ENCODE results near the gene LAMB4. TPM values are rescaled to one million over a fixed set of nuclear protein-coding genes. Genes with fewer than 3 reads are reported as not detected.

The LAMB4 gene
- total RNA-seq, 4 donors from 2014 or later, result 2.0 to 28.2 (median 8.8) TPM

GRCh38 chr7:108146070-108146842 lies 16.1 kb upstream of the LAMB4 start:
- H3K9me3 ChIP-seq, result no peaks in the 10 kb centered on the region
- no peak overlapping the region for H3K27ac ChIP-seq
- intact Hi-C loops (cut with DNase I), result loop anchor here (2.0 kb wide), 1 partner anchor 31 kb away; no protein-coding TSS in a partner anchor
- peaks cover 0 to 3% (median 0%) of the 10 kb centered on the region in 4 donors for H3K27me3 ChIP-seq
- peaks cover 3 to 18% (median 6%) of the 10 kb centered on the region in 3 donors for H3K4me1 ChIP-seq
- H3K36me3 ChIP-seq, result no peaks in the 10 kb centered on the region
- TF ChIP-seq POLR2A (IDR thresholded peaks at IDR 0.05), result no peak
- TF ChIP-seq, protein P1, sequence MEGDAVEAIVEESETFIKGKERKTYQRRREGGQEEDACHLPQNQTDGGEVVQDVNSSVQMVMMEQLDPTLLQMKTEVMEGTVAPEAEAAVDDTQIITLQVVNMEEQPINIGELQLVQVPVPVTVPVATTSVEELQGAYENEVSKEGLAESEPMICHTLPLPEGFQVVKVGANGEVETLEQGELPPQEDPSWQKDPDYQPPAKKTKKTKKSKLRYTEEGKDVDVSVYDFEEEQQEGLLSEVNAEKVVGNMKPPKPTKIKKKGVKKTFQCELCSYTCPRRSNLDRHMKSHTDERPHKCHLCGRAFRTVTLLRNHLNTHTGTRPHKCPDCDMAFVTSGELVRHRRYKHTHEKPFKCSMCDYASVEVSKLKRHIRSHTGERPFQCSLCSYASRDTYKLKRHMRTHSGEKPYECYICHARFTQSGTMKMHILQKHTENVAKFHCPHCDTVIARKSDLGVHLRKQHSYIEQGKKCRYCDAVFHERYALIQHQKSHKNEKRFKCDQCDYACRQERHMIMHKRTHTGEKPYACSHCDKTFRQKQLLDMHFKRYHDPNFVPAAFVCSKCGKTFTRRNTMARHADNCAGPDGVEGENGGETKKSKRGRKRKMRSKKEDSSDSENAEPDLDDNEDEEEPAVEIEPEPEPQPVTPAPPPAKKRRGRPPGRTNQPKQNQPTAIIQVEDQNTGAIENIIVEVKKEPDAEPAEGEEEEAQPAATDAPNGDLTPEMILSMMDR (IDR thresholded peaks at IDR 0.05), result peak; percentile 80 to 92 (median 88)
- no peak for DNase-seq
- 9 to 11% methylated on average over 9 to 11 of the region's 12 CpGs for WGBS, 2 donors
- peak overlapping the region in 2 of 4 donors; percentile 3 to 37 for H3K4me3 ChIP-seq

- Histone ChIP-seq H3K36me3 (no peaks in the 10 kb centered on the region), H3K4me3 (no peak overlapping the region), H3K9me3 (no peaks in the 10 kb centered on the region), H3K27ac (peak overlapping the region in 1 of 4 donors; percentile 35), H3K4me1 (peaks cover 3 to 27% (median 6%) of the 10 kb centered on the region in 3 donors), H3K27me3 (peaks cover 0 to 3% (median 0%) of the 10 kb centered on the region in 4 donors)
- no peak for TF ChIP-seq POLR2A (IDR thresholded peaks at IDR 0.05)
- TF ChIP-seq, protein P1 (IDR thresholded peaks at IDR 0.05), result no peak
- no peak for DNase-seq
- WGBS, 2 donors, result 57 to 69% methylated on average over 7 to 8 of the region's 8 CpGs
- intact Hi-C loops (cut with DNase I), result no loop called here
Measured at GRCh38 chr7:108145401-108145800, 15.2 kb upstream of the LAMB4 start.

- 45 to 50% methylated on average over 3 of the region's 3 CpGs for WGBS, 2 donors
- TF ChIP-seq POLR2A (IDR thresholded peaks at IDR 0.05), result no peak
- TF ChIP-seq, protein P1 (IDR thresholded peaks at IDR 0.05), result no peak
- no peaks in the 10 kb centered on the region for H3K36me3 ChIP-seq
- peaks cover 0 to 3% (median 0%) of the 10 kb centered on the region in 4 donors for H3K27me3 ChIP-seq
- intact Hi-C loops (cut with DNase I), result no loop called here
- H3K9me3 ChIP-seq, result no peaks in the 10 kb centered on the region
- H3K4me3 ChIP-seq, result no peak overlapping the region
- DNase-seq, result no peak
- peaks cover 3 to 31% (median 6%) of the 10 kb centered on the region in 3 donors for H3K4me1 ChIP-seq
- peak overlapping the region in 1 of 4 donors; percentile 35 for H3K27ac ChIP-seq
Measured at GRCh38 chr7:108144931-108145330, 14.8 kb upstream of the LAMB4 start.

DNA sequence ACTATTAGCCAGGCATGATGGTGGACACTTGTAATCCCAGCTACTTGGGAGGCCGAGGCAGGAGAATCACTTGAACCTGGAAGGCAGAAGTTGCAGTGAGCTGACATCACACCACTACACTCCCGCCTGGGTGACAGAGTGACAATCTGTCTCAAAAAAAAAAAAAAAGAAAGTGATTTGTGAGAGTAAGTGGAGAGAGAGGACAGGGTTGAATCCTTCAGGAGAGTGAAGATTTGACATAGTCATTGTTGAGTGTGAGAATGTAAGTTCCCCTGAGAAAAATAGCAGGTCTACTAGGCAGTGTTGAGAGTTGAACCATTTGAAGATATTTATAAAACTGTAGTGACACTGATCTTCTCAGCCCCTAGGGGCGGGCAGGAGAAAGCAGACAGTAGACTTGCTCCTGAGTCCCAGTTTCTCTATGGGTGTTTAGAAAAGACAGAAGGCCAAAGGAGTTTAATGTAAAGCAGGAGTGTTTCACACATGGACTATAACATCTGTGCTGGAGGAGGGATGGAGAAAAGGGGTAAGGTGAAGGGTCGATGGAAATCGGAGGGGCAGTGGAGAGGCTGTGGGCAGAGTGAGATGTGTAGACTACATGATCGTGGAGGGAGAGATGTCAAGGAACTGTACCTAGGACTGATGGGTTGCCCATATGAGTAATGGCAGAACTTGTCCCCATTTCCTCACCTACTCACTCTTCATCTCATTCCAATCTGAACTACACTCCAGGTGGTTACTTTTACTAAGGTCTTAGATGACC lies 13.7 kb upstream of the LAMB4 start:
- Histone ChIP-seq H3K4me1 (peaks cover 3 to 32% (median 6%) of the 10 kb centered on the region in 3 donors), H3K9me3 (no peaks in the 10 kb centered on the region), H3K27me3 (peaks cover 0 to 3% (median 0%) of the 10 kb centered on the region in 4 donors), H3K36me3 (no peaks in the 10 kb centered on the region), H3K4me3 (no peak overlapping the region), H3K27ac (no peak overlapping the region)
- intact Hi-C loops (cut with DNase I), result no loop called here
- TF ChIP-seq, protein P1 (IDR thresholded peaks at IDR 0.05), result no peak
- TF ChIP-seq POLR2A (IDR thresholded peaks at IDR 0.05), result no peak
- WGBS, 2 donors, result 88 to 90% methylated on average over 6 of the region's 6 CpGs
- no peak for DNase-seq
